OCI-LY3 (cell line): ENCODE measurements around the gene ZNF511.

Source experiments
- H2AFZ ChIP-seq: fragments of 200-600, 300-600 bp; shearing (Covaris generic); 2 replicates; pipeline ENCODE4 v1.6.0; 2014; ENCODE audit warnings: antibody characterized with exemption, low read depth, low read length
- H3K27ac ChIP-seq: fragments of 200-600, 300-600 bp; sonication (generic); 2 replicates; pipeline ENCODE4 v1.5.1; 2014; ENCODE audit warnings: mild to moderate bottlenecking, low read length, moderate library complexity, mixed read lengths
- H3K27me3 ChIP-seq: fragments of 200-600, 300-600 bp; sonication (generic); 2 replicates; pipeline ENCODE4 v1.6.1; 2014; ENCODE audit warnings: low read depth, low read length, mixed read lengths
- H3K36me3 ChIP-seq: fragments of 200-600, 300-600 bp; sonication (generic); replicated peaks from 2 replicates; pipeline ENCODE3; 2014; ENCODE audit warnings: low read depth, low read length, mixed read lengths
- H3K4me1 ChIP-seq: fragments of 300-600, 200-600 bp; sonication (generic); 2 replicates; pipeline ENCODE4 v1.6.1; 2014; ENCODE audit warnings: low read length, mixed read lengths
- H3K4me2 ChIP-seq: fragments of 200-600, 300-600 bp; sonication (generic); 2 replicates; pipeline ENCODE4 v1.6.1; 2014; ENCODE audit warnings: low read length, mixed read lengths
- H3K4me3 ChIP-seq: fragments of 300-600, 200-600 bp; sonication (generic); 2 replicates; pipeline ENCODE4 v1.5.1; 2014; ENCODE audit warnings: antibody characterized with exemption, mild to moderate bottlenecking, low read length, moderate library complexity
- H3K79me2 ChIP-seq: fragments of 300-600, 200-600 bp; shearing (Covaris generic); 2 replicates; pipeline ENCODE4 v1.6.1; 2014; ENCODE audit warnings: mild to moderate bottlenecking, low read length, mixed read lengths
- H3K9ac ChIP-seq: fragments of 300-600, 200-600 bp; shearing (Covaris generic); 2 replicates; pipeline ENCODE4 v1.6.0; 2014; ENCODE audit warnings: mild to moderate bottlenecking, low read length, moderate library complexity
- H3K9me3 ChIP-seq: fragments of 200-600, 300-600 bp; shearing (Covaris generic); 2 replicates; pipeline ENCODE4 v1.6.1; 2014; ENCODE audit warnings: low read length, mixed read lengths; ENCODE audit not compliant: insufficient read depth
- H4K20me1 ChIP-seq: fragments of 200-600, 300-600 bp; sonication (generic); 2 replicates; pipeline ENCODE4 v1.6.1; 2016; ENCODE audit warnings: low read length, mixed read lengths; ENCODE audit not compliant: insufficient read depth
- EZH2phosphoT487 ChIP-seq: fragments of 200-600 bp; shearing (Covaris generic); IDR thresholded peaks from 2 replicates; pipeline ENCODE4 v1.6.1; 2018; ENCODE audit warnings: antibody characterized with exemption, mixed run types, low read depth
- TF ChIP-seq, protein P1 (sequence below): fragments of 200-600, 300-600 bp; sonication (generic); IDR thresholded peaks from 2 replicates; pipeline ENCODE4 v1.5.1; 2014; ENCODE audit warnings: antibody characterized with exemption, low read length, low read depth

ZNF511 gene

DNA sequence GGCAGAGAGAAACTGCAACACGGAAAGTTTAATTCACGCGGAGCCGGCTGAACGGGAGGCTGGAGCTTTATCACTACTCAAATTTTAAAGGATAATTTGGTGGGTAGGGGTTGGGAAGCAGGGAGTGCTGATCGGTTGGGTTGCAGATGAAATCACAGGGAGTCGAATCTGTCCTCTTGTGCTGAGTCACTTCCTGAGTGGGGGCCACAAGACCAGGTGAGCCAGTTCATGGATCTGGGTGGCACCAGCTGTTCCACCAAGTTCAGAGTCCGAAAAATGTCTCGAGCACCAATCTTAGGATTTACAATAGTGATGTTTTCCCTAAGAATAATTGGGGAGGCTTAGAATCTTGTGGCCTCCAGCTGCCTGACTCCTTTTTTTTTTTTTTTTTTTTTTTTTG is 34.8 kb downstream of the ZNF511 start:
- H3K36me3 ChIP-seq, result no peaks in the 10 kb centered on the region
- H3K9ac ChIP-seq, result no peak overlapping the region
- TF ChIP-seq EZH2phosphoT487, result no peak
- TF ChIP-seq, protein P1, sequence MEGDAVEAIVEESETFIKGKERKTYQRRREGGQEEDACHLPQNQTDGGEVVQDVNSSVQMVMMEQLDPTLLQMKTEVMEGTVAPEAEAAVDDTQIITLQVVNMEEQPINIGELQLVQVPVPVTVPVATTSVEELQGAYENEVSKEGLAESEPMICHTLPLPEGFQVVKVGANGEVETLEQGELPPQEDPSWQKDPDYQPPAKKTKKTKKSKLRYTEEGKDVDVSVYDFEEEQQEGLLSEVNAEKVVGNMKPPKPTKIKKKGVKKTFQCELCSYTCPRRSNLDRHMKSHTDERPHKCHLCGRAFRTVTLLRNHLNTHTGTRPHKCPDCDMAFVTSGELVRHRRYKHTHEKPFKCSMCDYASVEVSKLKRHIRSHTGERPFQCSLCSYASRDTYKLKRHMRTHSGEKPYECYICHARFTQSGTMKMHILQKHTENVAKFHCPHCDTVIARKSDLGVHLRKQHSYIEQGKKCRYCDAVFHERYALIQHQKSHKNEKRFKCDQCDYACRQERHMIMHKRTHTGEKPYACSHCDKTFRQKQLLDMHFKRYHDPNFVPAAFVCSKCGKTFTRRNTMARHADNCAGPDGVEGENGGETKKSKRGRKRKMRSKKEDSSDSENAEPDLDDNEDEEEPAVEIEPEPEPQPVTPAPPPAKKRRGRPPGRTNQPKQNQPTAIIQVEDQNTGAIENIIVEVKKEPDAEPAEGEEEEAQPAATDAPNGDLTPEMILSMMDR, result no peak
- H2AFZ ChIP-seq, result no peak overlapping the region
- H3K79me2 ChIP-seq, result no peaks in the 10 kb centered on the region
- H3K4me2 ChIP-seq, result no peak overlapping the region
- H3K27ac ChIP-seq, result no peak overlapping the region
- H3K4me1 ChIP-seq, result no peaks in the 10 kb centered on the region
- H3K4me3 ChIP-seq, result no peak overlapping the region
- H3K27me3 ChIP-seq, result no peaks in the 10 kb centered on the region
- no peaks in the 10 kb centered on the region for H4K20me1 ChIP-seq
- no peaks in the 10 kb centered on the region for H3K9me3 ChIP-seq

DNA sequence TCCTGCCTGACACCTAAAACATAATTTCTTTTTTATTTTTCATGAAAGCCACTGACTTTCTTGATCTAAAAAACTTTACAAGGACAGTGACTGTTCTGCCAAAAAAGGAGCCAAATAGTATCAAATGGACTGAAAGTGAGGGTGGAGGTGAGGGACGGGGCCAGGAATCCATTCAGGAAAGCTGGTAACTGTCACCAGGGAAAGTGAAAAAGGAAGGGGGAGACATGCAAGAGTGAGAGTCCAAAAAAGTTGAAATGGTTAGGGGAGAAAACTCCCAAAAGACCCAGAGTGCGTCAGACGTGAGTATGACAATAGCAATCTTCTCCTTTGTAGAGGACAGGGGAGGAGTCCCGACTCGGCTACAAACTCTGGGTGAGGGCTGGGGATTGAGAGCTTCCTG is 35.5 kb downstream of the ZNF511 start:
- Histone ChIP-seq H3K27ac (no peak overlapping the region), H3K27me3 (no peaks in the 10 kb centered on the region), H4K20me1 (no peaks in the 10 kb centered on the region)

DNA sequence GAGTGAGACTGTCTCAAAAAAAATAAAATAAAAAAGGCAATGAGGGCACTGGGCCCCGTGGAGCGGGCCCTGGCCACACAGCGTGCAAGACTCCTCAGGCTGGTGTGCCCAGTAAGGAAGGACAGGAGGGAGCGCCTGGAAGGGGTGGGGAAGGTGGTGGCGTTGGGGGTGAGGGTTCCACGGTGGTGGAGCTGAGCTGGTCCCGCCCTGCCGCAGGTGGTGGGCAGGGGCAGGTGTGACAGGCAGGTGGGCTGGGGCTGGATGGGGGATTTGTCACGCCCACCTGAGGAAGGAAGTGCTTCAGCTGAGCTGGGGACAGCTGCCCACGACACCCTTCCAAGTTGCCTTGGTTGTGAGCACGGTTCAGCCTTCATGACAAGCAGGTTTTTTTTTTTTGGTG is 37.7 kb downstream of the ZNF511 start:
- no peaks in the 10 kb centered on the region for H3K79me2 ChIP-seq
- no peaks in the 10 kb centered on the region for H3K4me1 ChIP-seq
- no peaks in the 10 kb centered on the region for H3K9me3 ChIP-seq
- H3K36me3 ChIP-seq, result no peaks in the 10 kb centered on the region
- H3K4me3 ChIP-seq, result no peak overlapping the region
- TF ChIP-seq, protein P1, result no peak
- no peak for TF ChIP-seq EZH2phosphoT487
- H3K27ac ChIP-seq, result no peak overlapping the region
- no peak overlapping the region for H3K9ac ChIP-seq
- no peaks in the 10 kb centered on the region for H4K20me1 ChIP-seq
- H3K4me2 ChIP-seq, result no peak overlapping the region
- no peaks in the 10 kb centered on the region for H3K27me3 ChIP-seq
- no peak overlapping the region for H2AFZ ChIP-seq

More for the DNA sequence above, 35.5 kb downstream of the ZNF511 start:
- no peaks in the 10 kb centered on the region for H3K9me3 ChIP-seq
- no peak overlapping the region for H3K4me3 ChIP-seq
- H2AFZ ChIP-seq, result no peak overlapping the region
- no peaks in the 10 kb centered on the region for H3K36me3 ChIP-seq
- no peaks in the 10 kb centered on the region for H3K4me1 ChIP-seq
- no peak for TF ChIP-seq EZH2phosphoT487
- TF ChIP-seq, protein P1, result no peak
- no peak overlapping the region for H3K9ac ChIP-seq
- no peak overlapping the region for H3K4me2 ChIP-seq
- no peaks in the 10 kb centered on the region for H3K79me2 ChIP-seq

DNA sequence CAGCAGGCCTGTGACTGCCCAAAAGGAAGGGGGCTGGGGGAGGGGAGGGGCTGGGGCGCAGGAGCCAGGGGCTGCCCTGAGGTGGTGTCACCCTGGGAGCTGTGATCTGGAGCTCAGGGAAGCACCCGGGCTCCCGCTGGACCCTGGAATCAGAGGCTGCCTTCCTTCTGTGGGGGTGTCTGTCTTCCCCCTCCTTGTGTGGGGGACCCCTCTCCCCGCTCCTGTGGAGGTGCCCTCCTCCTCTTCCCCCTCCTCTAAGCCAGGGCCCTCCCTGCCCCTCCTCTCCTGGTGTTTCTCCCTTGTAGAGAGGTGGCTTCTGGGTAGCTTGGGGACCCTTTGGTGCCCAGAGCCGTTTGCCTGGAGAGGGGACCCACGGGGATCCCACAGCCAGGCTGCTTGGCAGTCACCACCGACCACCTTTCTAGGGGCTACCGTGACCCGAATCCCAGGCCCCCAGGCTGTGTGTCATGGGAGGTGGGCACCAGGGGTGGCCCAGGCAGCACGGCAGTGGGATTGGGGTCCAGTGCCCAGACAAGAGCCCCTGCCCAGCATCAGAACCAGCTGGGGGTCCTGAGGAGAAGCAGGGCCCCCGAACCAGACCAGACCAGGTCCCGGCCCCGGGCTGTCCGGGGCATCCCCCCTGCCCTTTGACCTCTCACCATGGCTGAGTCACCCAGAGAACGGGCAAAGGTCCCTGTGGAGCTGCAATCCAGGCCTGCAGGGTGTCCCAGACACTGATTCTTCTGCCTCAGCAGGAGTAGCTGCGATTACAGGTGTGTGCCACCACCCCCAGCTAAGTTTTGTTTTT is 39.2 kb downstream of the ZNF511 start:
- TF ChIP-seq, protein P1, result no peak
- H4K20me1 ChIP-seq, result no peaks in the 10 kb centered on the region
- H3K9ac ChIP-seq, result no peak overlapping the region
- H3K4me3 ChIP-seq, result no peak overlapping the region
- no peak overlapping the region for H3K27ac ChIP-seq
- no peaks in the 10 kb centered on the region for H3K36me3 ChIP-seq
- H2AFZ ChIP-seq, result no peak overlapping the region
- H3K79me2 ChIP-seq, result no peaks in the 10 kb centered on the region
- no peaks in the 10 kb centered on the region for H3K4me1 ChIP-seq
- H3K4me2 ChIP-seq, result no peak overlapping the region
- H3K9me3 ChIP-seq, result no peaks in the 10 kb centered on the region
- H3K27me3 ChIP-seq, result no peaks in the 10 kb centered on the region
